ENCODE measurements around the gene RNF112.
"Not testable (repeated sequence)": the region's sequence is repeated elsewhere in the genome, so short reads cannot be mapped to it uniquely, and the experiment has no call there.

RNF112 gene

GRCh38 chr17:19412984-19413383 is 2.0 kb downstream of the RNF112 start:
- DNase-seq (ENCODE audit: low read depth in 2 of 2) = no peak

- DNase-seq (ENCODE audit: low read depth in 2 of 2) = no peak
Observed at GRCh38 chr17:19413761-19414160, 2.7 kb downstream of the RNF112 start.

- DNase-seq (ENCODE audit: low read depth in 2 of 2) = no peak
Observed at GRCh38 chr17:19414396-19415280, 3.6 kb downstream of the RNF112 start.

GRCh38 chr17:19415311-19415710 is 4.3 kb downstream of the RNF112 start:
- DNase-seq (ENCODE audit: low read depth in 2 of 2) = no peak

- DNase-seq (ENCODE audit: low read depth in 2 of 2) = no peak
Observed at GRCh38 chr17:19415806-19416775, 5.1 kb downstream of the RNF112 start.

- no peak for DNase-seq (ENCODE audit: low read depth in 2 of 2)
Observed at GRCh38 chr17:19417611-19418010, 6.6 kb downstream of the RNF112 start.

GRCh38 chr17:19418251-19418992 is 7.4 kb downstream of the RNF112 start:
- no peak for DNase-seq (ENCODE audit: low read depth in 2 of 2)

- DNase-seq (ENCODE audit: low read depth in 2 of 2) = no peak
Observed at GRCh38 chr17:19421219-19421618, 10.2 kb downstream of the RNF112 start.

GRCh38 chr17:19421926-19422325 is 10.9 kb downstream of the RNF112 start:
- no peak for DNase-seq (ENCODE audit: low read depth in 2 of 2)

- DNase-seq (ENCODE audit: low read depth in 2 of 2) = no peak
Observed at GRCh38 chr17:19424934-19425868, 14.2 kb downstream of the RNF112 start.

GRCh38 chr17:19426631-19427030 is 15.6 kb downstream of the RNF112 start:
- DNase-seq (ENCODE audit: low read depth in 2 of 2) = no peak

- DNase-seq (ENCODE audit: low read depth in 2 of 2) = no peak
Observed at GRCh38 chr17:19431691-19432090, 20.7 kb downstream of the RNF112 start.

- DNase-seq (ENCODE audit: low read depth in 2 of 2) = no peak
Observed at GRCh38 chr17:19433255-19433654, 22.2 kb downstream of the RNF112 start.

- no peak for DNase-seq (ENCODE audit: low read depth in 2 of 2)
Observed at GRCh38 chr17:19433727-19434340, 22.8 kb downstream of the RNF112 start.

GRCh38 chr17:19440421-19440820 is 29.4 kb downstream of the RNF112 start:
- no peak for DNase-seq (ENCODE audit: low read depth in 2 of 2)

GRCh38 chr17:19441288-19441687 is 30.3 kb downstream of the RNF112 start:
- DNase-seq (ENCODE audit: low read depth in 2 of 2) = not testable (repeated sequence)

- no peak for DNase-seq (ENCODE audit: low read depth in 2 of 2)
Observed at GRCh38 chr17:19442731-19443130, 31.7 kb downstream of the RNF112 start.

GRCh38 chr17:19443148-19443547 is 32.1 kb downstream of the RNF112 start:
- DNase-seq (ENCODE audit: low read depth in 2 of 2) = no peak

- no peak for DNase-seq (ENCODE audit: low read depth in 2 of 2)
Observed at GRCh38 chr17:19445105-19445504, 34.1 kb downstream of the RNF112 start.

- DNase-seq (ENCODE audit: low read depth in 2 of 2) = not testable (repeated sequence)
Observed at GRCh38 chr17:19446577-19446976, 35.5 kb downstream of the RNF112 start.

Data from stimulated activated CD8-positive, alpha-beta memory T cell treated with anti-CD3 and anti-CD28 coated beads, Interleukin-15, amount 100 ng/mL, for 4 hours (primary cell).